Hepatocyte (in vitro differentiated cells): ENCODE results near the gene MAP7D3. TPM values are rescaled to one million over a fixed set of nuclear protein-coding genes. Genes with fewer than 3 reads are reported as not detected.
"Not testable (repeated sequence)": the region's sequence is repeated elsewhere in the genome, so short reads cannot be mapped to it uniquely, and the experiment has no call there.

Experiments used
- DNase-seq: peaks from one replicate; pipeline ENCODE4 v3.0.0-alpha.2; 2016; ENCODE audit warnings: low spot score
- H2AFZ ChIP-seq: fragments of 200-600 bp; sonication (generic); 2 replicates; pipeline ENCODE4 v1.6.0; 2016; ENCODE audit warnings: antibody characterized with exemption, mild to moderate bottlenecking
- H3K27ac ChIP-seq: fragments of 200-600 bp; sonication (generic); 2 replicates; pipeline ENCODE4 v1.5.1; 2016; ENCODE audit warnings: mild to moderate bottlenecking
- H3K27me3 ChIP-seq: fragments of 200-600 bp; sonication (generic); 2 replicates; pipeline ENCODE4 v1.6.1; 2016
- H3K36me3 ChIP-seq: fragments of 200-600 bp; sonication (generic); replicated peaks from 2 replicates; pipeline ENCODE4 v1.5.1; 2016; ENCODE audit warnings: low read depth; ENCODE audit not compliant: insufficient read depth
- H3K4me1 ChIP-seq: fragments of 200-600 bp; sonication (generic); 2 replicates; pipeline ENCODE4 v1.5.1; 2016; ENCODE audit warnings: mild to moderate bottlenecking, moderate library complexity; ENCODE audit not compliant: insufficient read depth
- H3K4me2 ChIP-seq: fragments of 200-600 bp; sonication (generic); 2 replicates; pipeline ENCODE4 v1.6.0; 2016
- H3K4me3 ChIP-seq: fragments of 200-600 bp; sonication (generic); 2 replicates; pipeline ENCODE4 v1.5.1; 2016; ENCODE audit warnings: mild to moderate bottlenecking
- H3K79me2 ChIP-seq: fragments of 200-600 bp; sonication (generic); 2 replicates; pipeline ENCODE4 v1.6.0; 2017; ENCODE audit warnings: mild to moderate bottlenecking
- H3K9me2 ChIP-seq: fragments of 200-600 bp; sonication (generic); replicated peaks from 2 replicates; pipeline ENCODE4 v1.6.0; 2017; ENCODE audit warnings: mild to moderate bottlenecking; ENCODE audit not compliant: insufficient read depth
- H3K9me3 ChIP-seq: fragments of 200-600 bp; sonication (generic); 2 replicates; pipeline ENCODE4 v1.5.1; 2016; ENCODE audit warnings: low read depth, mild to moderate bottlenecking
- H4K20me1 ChIP-seq: fragments of 200-600 bp; sonication (generic); 2 replicates; pipeline ENCODE4 v1.6.0; 2016; ENCODE audit warnings: mild to moderate bottlenecking; ENCODE audit not compliant: insufficient read depth, poor library complexity, severe bottlenecking
- EZH2 ChIP-seq: fragments of 200-600 bp; sonication (generic); IDR thresholded peaks from 2 replicates; pipeline ENCODE4 v1.6.1; 2016; ENCODE audit warnings: antibody characterized with exemption, mild to moderate bottlenecking, borderline replicate concordance
- EZH2phosphoT487 ChIP-seq: fragments of 200-600 bp; sonication (generic); IDR thresholded peaks from one replicate; pipeline ENCODE4 v1.6.1; 2018; ENCODE audit warnings: antibody characterized with exemption, mild to moderate bottlenecking, low read depth, moderate library complexity; ENCODE audit not compliant: unreplicated experiment, severe bottlenecking
- WGBS: methylation state at CpG from one replicate; pipeline ENCODE4 v1.1.6; 2016; ENCODE audit warnings: low lambda C conversion rate; ENCODE audit errors: missing lambda C conversion rate; 5-methylcytosine and 5-hydroxymethylcytosine counted together
- polyA plus RNA-seq: library from polyadenylated mRNA; unstranded; fragments of >200 nt; fragmentation: Nextera tagmentation; extraction: Ambion mirVana; gene quantifications from 2 replicates; pipeline ENCODE4 v1.2.1, GENCODE V29; 2016
- total RNA-seq: library from RNA; depleted of rRNA; stranded (reverse); fragments of >200 nt; gene quantifications from 2 replicates; pipeline ENCODE4 v1.2.3, GENCODE V29; 2014
- TF ChIP-seq, protein P1 (sequence below): fragments of 200-600 bp; sonication (generic); IDR thresholded peaks from 2 replicates; pipeline ENCODE4 v1.5.1; 2016; ENCODE audit warnings: antibody characterized with exemption, mild to moderate bottlenecking; ENCODE audit not compliant: poor library complexity

Gene MAP7D3
- total and polyA plus RNA-seq, 2 experiments from 2014 or later: 3.9 to 6.8 TPM

- H3K9me3 ChIP-seq: no peaks in the 10 kb centered on the region
- no peak overlapping the region for H3K4me3 ChIP-seq
- no peaks in the 10 kb centered on the region for H3K79me2 ChIP-seq
- no peak for TF ChIP-seq EZH2phosphoT487
- TF ChIP-seq EZH2: no peak
- TF ChIP-seq, protein P1, sequence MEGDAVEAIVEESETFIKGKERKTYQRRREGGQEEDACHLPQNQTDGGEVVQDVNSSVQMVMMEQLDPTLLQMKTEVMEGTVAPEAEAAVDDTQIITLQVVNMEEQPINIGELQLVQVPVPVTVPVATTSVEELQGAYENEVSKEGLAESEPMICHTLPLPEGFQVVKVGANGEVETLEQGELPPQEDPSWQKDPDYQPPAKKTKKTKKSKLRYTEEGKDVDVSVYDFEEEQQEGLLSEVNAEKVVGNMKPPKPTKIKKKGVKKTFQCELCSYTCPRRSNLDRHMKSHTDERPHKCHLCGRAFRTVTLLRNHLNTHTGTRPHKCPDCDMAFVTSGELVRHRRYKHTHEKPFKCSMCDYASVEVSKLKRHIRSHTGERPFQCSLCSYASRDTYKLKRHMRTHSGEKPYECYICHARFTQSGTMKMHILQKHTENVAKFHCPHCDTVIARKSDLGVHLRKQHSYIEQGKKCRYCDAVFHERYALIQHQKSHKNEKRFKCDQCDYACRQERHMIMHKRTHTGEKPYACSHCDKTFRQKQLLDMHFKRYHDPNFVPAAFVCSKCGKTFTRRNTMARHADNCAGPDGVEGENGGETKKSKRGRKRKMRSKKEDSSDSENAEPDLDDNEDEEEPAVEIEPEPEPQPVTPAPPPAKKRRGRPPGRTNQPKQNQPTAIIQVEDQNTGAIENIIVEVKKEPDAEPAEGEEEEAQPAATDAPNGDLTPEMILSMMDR: no peak
- H3K4me2 ChIP-seq: no peak overlapping the region
- no peak overlapping the region for H3K27ac ChIP-seq
- H4K20me1 ChIP-seq: no peaks in the 10 kb centered on the region
- H3K27me3 ChIP-seq: no peaks in the 10 kb centered on the region
- no peaks in the 10 kb centered on the region for H3K9me2 ChIP-seq
- 55% methylated on average over 1 of the region's 1 CpG for WGBS
- no peaks in the 10 kb centered on the region for H3K36me3 ChIP-seq
- DNase-seq: no peak
- H3K4me1 ChIP-seq: peaks cover 14% of the 10 kb centered on the region
- H2AFZ ChIP-seq: no peak overlapping the region
Observed at GRCh38 chrX:136171420-136171819, 79.8 kb downstream of the MAP7D3 start.

DNA sequence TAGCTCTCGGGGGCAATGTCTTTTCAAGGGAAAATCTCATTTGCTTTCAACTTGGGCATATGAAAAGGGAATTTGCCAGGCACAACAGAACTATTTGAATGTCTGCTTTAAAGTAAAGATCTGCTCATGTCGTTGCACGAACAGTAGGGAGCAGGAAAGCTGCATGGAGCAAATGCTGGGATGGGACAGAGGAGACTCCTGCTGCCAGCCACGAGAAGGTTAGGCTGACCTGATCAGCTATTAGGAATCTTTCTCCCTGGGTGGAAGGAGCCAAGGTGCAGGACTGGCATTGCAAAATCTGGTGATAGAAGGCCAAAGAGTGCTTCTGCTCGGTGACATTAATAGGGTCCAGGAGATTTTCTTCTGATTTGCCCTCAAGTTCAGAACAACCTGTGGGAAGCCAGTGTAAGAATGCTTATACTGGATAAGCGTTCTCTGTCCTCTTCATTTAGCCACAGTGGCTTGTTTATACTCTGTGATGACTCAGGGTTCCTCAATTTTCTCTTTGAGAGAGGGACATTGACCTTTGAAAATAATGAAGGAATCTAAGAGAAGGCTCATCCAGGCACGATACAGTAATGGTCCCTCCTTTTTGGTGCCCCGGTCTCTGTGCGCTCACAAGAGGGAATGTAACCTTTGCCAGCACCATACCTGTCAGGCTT, 80.9 kb downstream of the MAP7D3 start:
- Histone ChIP-seq H3K9me3 (no peaks in the 10 kb centered on the region), H3K27me3 (no peaks in the 10 kb centered on the region), H3K9me2 (no peaks in the 10 kb centered on the region), H3K4me3 (no peak overlapping the region), H3K4me1 (peaks cover 7% of the 10 kb centered on the region), H4K20me1 (no peaks in the 10 kb centered on the region), H3K4me2 (no peak overlapping the region), H3K79me2 (no peaks in the 10 kb centered on the region), H3K27ac (peak overlapping the region; percentile 72), H2AFZ (no peak overlapping the region), H3K36me3 (no peaks in the 10 kb centered on the region)
- DNase-seq: peak; percentile 16
- TF ChIP-seq EZH2: no peak
- TF ChIP-seq, protein P1: peak; percentile 20
- WGBS: 68% methylated on average over 9 of the region's 9 CpGs

GRCh38 chrX:136168929-136169735, 82.1 kb downstream of the MAP7D3 start:
- H3K4me2 ChIP-seq: no peak overlapping the region
- no peak overlapping the region for H2AFZ ChIP-seq
- H3K27me3 ChIP-seq: no peaks in the 10 kb centered on the region
- H3K9me3 ChIP-seq: no peaks in the 10 kb centered on the region
- H4K20me1 ChIP-seq: no peaks in the 10 kb centered on the region
- H3K4me1 ChIP-seq: peaks cover 7% of the 10 kb centered on the region
- WGBS: 60% methylated on average over 17 of the region's 17 CpGs
- TF ChIP-seq, protein P1: no peak
- TF ChIP-seq EZH2 (no peak), EZH2phosphoT487 (no peak)
- H3K79me2 ChIP-seq: no peaks in the 10 kb centered on the region
- H3K4me3 ChIP-seq: no peak overlapping the region
- peak; percentile 66 for DNase-seq
- no peaks in the 10 kb centered on the region for H3K9me2 ChIP-seq
- no peaks in the 10 kb centered on the region for H3K36me3 ChIP-seq
- H3K27ac ChIP-seq: peak overlapping the region; percentile 60

- not testable (repeated sequence) for H3K4me1 ChIP-seq, H2AFZ ChIP-seq, H3K79me2 ChIP-seq, H3K27ac ChIP-seq, H3K4me2 ChIP-seq, H3K9me2 ChIP-seq, DNase-seq, H3K9me3 ChIP-seq, H3K27me3 ChIP-seq, H4K20me1 ChIP-seq, H3K36me3 ChIP-seq, H3K4me3 ChIP-seq
- 82% methylated on average over 6 of the region's 6 CpGs for WGBS
Observed at GRCh38 chrX:136167989-136168388, 83.2 kb downstream of the MAP7D3 start.
